ENCODE measurements around the gene PUDP.
"Not testable (repeated sequence)": the region's sequence is repeated elsewhere in the genome, so short reads cannot be mapped to it uniquely, and the experiment has no call there.

DNA sequence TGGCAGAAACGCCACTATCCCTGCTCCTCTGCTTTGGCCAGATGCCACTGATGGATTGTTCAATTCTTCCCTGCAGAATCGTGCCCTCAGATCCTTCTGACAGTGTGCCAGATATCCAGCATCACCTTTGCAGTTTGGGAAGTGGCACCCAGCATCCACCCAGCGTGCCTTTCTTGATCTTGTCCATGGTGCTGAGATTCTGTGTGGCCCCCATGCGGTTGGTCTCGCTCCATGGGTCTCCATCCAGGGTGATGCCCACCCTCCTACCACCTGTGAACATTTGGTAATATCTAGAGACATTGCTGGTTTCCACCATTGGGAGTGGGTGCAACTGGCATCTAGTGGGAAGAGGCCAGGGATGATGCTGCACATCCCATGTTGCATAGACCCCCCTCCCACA, 121.6 kb downstream of the PUDP start:
- TF ChIP-seq, protein P1, sequence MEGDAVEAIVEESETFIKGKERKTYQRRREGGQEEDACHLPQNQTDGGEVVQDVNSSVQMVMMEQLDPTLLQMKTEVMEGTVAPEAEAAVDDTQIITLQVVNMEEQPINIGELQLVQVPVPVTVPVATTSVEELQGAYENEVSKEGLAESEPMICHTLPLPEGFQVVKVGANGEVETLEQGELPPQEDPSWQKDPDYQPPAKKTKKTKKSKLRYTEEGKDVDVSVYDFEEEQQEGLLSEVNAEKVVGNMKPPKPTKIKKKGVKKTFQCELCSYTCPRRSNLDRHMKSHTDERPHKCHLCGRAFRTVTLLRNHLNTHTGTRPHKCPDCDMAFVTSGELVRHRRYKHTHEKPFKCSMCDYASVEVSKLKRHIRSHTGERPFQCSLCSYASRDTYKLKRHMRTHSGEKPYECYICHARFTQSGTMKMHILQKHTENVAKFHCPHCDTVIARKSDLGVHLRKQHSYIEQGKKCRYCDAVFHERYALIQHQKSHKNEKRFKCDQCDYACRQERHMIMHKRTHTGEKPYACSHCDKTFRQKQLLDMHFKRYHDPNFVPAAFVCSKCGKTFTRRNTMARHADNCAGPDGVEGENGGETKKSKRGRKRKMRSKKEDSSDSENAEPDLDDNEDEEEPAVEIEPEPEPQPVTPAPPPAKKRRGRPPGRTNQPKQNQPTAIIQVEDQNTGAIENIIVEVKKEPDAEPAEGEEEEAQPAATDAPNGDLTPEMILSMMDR (IDR thresholded peaks at IDR 0.05) = not testable (repeated sequence)
- TF ChIP-seq POLR2A (IDR thresholded peaks at IDR 0.05); POLR2AphosphoS5 (IDR thresholded peaks at IDR 0.05; ENCODE audit: insufficient read depth in 1 of 2, low read depth in 1 of 2): not testable (repeated sequence)
